Activated CD4-positive, CD25-positive, alpha-beta regulatory T cell treated with anti-CD3 and anti-CD28 coated beads, Interleukin-2, amount 50 U/mL, for 72 hours (primary cell): ENCODE measurements around the gene ZNF324B.
"Not testable (repeated sequence)": the region's sequence is repeated elsewhere in the genome, so short reads cannot be mapped to it uniquely, and the experiment has no call there.

ENCODE experiments used
- DNase-seq: peaks from one replicate; pipeline ENCODE4 v3.0.0; 2021

The ZNF324B gene

DNA sequence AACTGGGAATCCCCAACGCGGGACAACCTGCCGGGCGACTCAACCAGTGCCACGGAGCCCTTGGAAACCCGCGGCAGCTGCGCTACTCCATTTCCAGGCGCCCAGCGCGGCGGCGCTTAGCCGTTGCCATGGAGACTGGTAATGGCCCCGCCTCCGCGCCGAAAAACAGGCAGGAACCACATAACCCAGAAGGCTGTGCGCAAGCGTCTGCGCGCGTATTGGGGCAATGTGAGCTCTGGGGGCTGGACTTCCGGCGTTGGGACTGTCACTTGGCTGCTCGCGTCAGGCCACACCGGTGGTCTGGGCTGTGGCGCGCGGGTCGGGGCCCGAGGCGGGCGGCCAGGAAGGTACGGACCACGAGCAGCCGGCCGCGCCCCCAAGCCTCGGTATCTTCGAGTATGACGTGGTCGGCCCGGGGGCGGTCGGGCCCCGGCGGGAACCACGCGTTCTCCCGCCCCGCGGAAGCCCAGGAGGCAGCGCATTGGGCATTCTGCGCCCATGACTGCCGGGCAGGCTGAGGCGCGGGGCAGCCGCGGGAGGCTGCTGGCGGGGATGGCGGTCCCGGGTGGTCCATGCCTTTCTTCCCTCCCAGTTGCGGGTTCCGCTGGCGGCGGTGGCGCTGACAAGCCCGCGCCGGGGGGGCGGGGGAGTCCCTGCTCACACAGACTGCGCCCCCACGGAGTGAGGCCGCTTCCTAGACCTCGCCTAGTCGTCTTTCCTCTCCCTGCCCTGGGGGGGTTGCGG lies at the start of gene ZNF324B:
TSS of gene ZNF324B (plus strand) at position 265 of the 744 bp plus-strand sequence. CDS start 2,080 bp downstream, outside the sequence.
- peak; percentile 95 for DNase-seq

DNA sequence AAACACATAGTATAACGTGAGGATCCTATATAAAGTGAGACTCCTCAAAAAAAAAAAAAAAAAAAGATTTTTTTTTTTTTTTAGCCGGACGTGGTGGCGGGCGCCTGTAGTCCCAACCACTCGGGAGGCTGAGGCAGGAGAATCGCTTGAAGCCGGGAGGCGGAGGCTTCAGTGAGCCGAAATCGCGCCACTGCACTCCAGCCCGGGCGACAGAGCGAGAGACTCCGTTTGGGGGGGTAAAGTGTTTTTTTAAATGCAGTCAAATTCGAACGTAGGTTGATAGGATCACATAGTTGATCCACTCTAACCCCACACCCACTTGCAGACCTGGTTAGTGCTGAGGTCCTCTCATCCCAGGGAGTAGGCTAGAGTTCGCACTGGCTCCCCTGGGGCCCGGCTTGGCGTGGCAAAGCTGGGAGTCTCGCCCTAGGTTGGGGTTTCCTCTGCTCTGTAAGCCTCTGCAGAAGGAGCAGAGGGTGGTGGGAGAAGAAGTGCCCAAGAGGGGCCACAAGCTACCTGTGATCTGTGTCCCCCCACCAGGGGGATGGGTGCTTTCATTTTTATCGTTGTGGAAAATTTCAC lies 49.5 kb upstream of the ZNF324B start:
- DNase-seq, result no peak

GRCh38 chr19:58403920-58404478 lies 47.4 kb upstream of the ZNF324B start:
- not testable (repeated sequence) for DNase-seq

DNA sequence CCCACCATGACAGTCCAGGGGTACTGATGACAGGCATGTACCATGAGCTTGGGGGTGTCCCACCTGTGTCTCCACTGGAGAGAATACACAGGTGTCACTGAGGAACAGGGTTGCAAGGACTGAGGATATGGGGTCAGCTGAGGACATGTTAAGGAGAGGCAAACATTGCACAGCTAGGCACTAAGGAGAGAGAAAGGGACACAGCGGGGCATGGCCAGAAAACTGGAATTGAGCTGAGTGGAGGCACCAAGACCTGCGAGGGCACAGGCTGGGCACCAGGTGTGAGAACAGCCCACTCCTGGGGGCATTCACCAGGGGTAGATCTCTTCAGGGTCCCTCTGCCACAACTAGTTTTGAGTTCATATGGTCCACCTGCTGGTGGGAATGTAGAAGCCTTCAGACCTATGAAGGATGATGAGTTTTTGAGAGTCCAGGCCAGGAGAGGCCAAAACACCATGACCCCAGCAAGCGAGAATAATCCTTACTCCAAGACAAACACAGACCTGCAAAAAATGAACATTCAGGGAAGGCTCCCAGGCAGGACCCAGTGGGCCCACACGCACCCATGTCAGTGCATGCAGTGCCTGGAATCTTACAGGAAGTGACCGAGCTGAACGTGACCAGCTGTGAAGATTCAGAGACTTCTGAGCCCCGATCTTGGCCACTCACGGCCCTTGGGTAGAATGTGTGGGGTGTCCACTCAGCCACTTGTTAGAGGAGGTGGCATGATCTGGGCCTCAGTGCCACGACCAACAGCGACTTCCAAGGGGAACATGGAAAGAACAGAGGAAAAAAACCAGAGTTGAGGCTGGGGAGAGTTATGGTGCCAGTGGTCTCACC lies 44.4 kb upstream of the ZNF324B start:
- no peak for DNase-seq

DNA sequence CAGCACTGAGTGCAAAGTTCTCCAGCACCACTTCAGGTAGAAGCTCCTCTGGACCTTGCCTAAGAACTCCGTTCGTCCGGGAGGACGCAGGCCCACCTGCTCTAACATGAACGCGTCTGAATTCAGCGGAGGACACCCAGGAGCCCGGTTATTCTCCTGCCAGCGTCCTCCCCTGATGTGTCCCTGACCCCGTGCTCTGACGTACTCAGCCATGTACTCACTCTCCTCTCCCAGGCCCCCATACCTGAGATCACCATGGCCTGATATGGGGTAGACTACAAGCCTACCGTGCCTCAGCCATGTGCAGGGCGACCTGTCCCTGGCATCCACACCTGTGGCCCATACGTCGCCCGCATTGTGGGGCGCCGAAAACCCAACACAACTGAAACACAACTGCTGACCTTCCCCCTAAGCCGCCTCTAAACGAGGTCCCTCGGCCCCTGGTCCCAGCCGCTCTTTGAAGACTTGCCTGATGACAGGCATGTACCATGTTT lies 43.7 kb upstream of the ZNF324B start:
- no peak for DNase-seq

- peak; percentile 93 for DNase-seq
Measured at GRCh38 chr19:58408152-58409009, 43.0 kb upstream of the ZNF324B start, which contains the start of gene ZNF584. Gene ZNF584 (plus strand): TSS chr19:58408649. CDS start chr19:58409148, 499 bp downstream.

DNA sequence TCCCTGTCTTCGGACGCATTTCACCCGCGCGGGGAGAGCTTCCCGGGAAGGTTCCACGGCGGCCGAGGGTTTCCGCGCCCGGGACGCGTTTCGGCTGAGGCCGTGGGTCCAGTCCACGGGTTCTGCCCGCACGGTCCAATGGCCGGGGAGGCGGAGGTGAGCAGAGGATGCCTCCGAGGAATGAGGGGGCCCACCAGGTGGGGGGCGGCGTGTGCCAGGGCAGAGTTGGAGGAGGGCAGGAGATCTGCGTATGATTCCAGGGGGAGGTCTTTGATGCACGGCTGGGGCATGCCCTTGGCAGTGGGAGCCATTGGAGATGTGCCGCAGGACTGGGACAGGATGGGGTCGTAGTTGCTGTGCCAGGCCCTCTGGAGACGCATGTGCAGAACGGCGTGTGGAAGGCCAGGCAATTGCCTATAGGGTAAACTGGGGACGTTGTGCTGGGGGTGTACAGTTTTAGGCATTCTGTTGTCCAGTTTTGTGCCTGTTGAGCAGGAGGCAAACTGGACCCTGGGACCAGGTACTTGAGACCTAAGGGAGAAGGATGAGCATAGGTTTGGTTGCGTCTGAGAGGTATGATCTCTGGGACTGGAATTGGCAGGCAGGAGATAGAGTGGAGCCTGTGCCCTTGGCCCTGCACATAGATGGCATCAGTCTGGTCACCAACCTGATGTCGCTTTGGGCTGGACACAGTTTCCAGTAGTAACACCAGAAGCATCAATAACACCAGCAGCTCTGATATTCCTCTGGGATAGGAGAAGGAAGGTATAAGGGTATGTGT lies 42.2 kb upstream of the ZNF324B start:
- DNase-seq, result peak; percentile 37

- DNase-seq, result no peak
Measured at GRCh38 chr19:58416604-58417003, 34.8 kb upstream of the ZNF324B start.

GRCh38 chr19:58417071-58417470 lies 34.4 kb upstream of the ZNF324B start:
- DNase-seq, result no peak

- DNase-seq, result no peak
Measured at GRCh38 chr19:58428617-58429016, 22.8 kb upstream of the ZNF324B start.

- DNase-seq, result no peak
Measured at GRCh38 chr19:58429745-58430144, 21.7 kb upstream of the ZNF324B start.

GRCh38 chr19:58434217-58434616 lies 17.2 kb upstream of the ZNF324B start:
- DNase-seq, result no peak

- DNase-seq, result peak; percentile 85
Measured at GRCh38 chr19:58439576-58440554, 11.6 kb upstream of the ZNF324B start, which contains the start of gene ZNF132. Gene ZNF132 (minus strand): TSS chr19:58440153. CDS start chr19:58439821, 332 bp downstream.

GRCh38 chr19:58440556-58440955 lies 10.9 kb upstream of the ZNF324B start:
- no peak for DNase-seq

DNA sequence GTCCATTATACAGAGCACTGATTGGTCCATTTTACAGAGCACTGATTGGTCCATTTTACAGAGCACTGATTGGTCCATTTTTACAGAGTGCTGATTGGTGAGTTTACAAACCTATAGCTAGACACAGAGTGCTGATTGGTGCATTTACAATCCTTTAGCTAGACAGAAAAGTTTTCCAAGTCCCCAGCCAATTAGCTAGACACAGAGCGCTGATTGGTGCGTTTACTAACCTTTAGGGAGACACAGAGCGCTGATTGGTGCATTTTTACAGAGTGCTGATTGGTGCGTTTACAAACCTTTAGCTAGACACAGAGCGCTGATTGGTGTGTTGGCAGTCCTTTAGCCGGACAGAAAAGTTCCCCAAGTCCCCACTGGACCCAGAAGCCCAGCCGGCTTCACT lies 8.4 kb upstream of the ZNF324B start:
- not testable (repeated sequence) for DNase-seq

GRCh38 chr19:58448860-58449259 lies 2.6 kb upstream of the ZNF324B start:
- DNase-seq, result not testable (repeated sequence)

DNA sequence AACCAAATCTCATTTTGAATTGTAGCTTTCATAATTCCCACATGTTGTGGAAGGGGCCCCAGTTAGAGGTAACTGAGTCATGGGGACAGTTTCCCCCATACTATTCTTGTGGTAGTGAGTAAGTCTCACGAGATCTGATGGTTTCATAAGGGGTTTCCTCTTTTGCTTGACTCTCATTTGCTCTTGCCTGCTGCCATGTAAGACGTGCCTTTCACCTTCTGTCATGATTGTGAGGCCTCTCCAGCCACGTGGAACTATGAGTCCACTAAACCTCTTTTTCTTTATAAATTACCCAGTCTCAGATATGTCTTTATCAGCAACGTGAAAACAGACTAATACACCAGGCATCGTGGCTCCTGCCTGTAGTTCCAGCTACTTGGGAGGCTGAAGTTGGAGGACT lies 1.4 kb upstream of the ZNF324B start:
- DNase-seq, result not testable (repeated sequence)

GRCh38 chr19:58450856-58451357 lies 515 bp upstream of the ZNF324B start:
- no peak for DNase-seq

- DNase-seq, result no peak
Measured at GRCh38 chr19:58453743-58454142, 2.3 kb downstream of the ZNF324B start.

GRCh38 chr19:58455306-58455705 lies 3.9 kb downstream of the ZNF324B start:
- no peak for DNase-seq
